IMR-90 (cell line): ENCODE measurements around the gene CACNA1D. TPM values are rescaled to one million over a fixed set of nuclear protein-coding genes. Genes with fewer than 3 reads are reported as not detected.
"Not testable (repeated sequence)": the region's sequence is repeated elsewhere in the genome, so short reads cannot be mapped to it uniquely, and the experiment has no call there.

Experiments used
- ATAC-seq: fragments of 200-7000 bp; cut with Tn5 transposase; 2 replicates; pipeline ENCODE4 v1.9.1; 2020; ENCODE audit warnings: low read depth, mild to moderate bottlenecking, moderate library complexity
- BruUV-seq: library from RNA; stranded (reverse); fragments of 400-500 nt; replicated peaks from 2 replicates; lab custom pipeline; 2021; lab: Mats Ljungman, UMichigan
- CTCF ChIA-PET: fragments of 300-600 bp; formaldehyde crosslinking; extraction: SDS; loops from one replicate; lab custom pipeline; 2021; ENCODE audit warnings: antibody characterized with exemption; lab: Yijun Ruan, JAX
- POLR2A ChIA-PET: fragments of 300-600 bp; sonication (Branson Sonifier 250); formaldehyde crosslinking; loops from one replicate; lab custom pipeline; 2022; ENCODE audit warnings: antibody characterized with exemption; ENCODE audit not compliant: unreplicated experiment; lab: Charles Lee
- DNase-seq: peaks from one replicate; pipeline ENCODE4 v3.0.0; 2013
- H2AFZ ChIP-seq: replicated peaks from 2 replicates; pipeline ENCODE3; 2013; ENCODE audit warnings: low read length, mild to moderate bottlenecking; ENCODE audit not compliant: poor library complexity
- H2AK5ac ChIP-seq: 2 replicates; pipeline ENCODE4 v1.6.1; 2013; ENCODE audit warnings: low read depth, low read length, inconsistent platforms
- H2AK9ac ChIP-seq: replicated peaks from 2 replicates; pipeline ENCODE3; 2013; ENCODE audit warnings: mild to moderate bottlenecking, low read depth, low read length, moderate library complexity; ENCODE audit not compliant: poor library complexity
- H2BK120ac ChIP-seq: 2 replicates; pipeline ENCODE4 v1.6.1; 2013; ENCODE audit warnings: low read depth, low read length, inconsistent platforms
- H2BK15ac ChIP-seq: 3 replicates; pipeline ENCODE4 v1.6.1; 2013; ENCODE audit warnings: low read depth, low read length, inconsistent platforms
- H2BK20ac ChIP-seq: 2 replicates; pipeline ENCODE4 v1.6.1; 2013; ENCODE audit warnings: low read depth, mild to moderate bottlenecking, inconsistent platforms, low read length, moderate library complexity
- H2BK5ac ChIP-seq: 2 replicates; pipeline ENCODE4 v1.6.1; 2013; ENCODE audit warnings: mild to moderate bottlenecking, low read depth, low read length, inconsistent platforms; ENCODE audit not compliant: poor library complexity, severe bottlenecking
- H3K14ac ChIP-seq: replicated peaks from 2 replicates; pipeline ENCODE4 v1.6.1; 2013; ENCODE audit warnings: low read depth, low read length, inconsistent platforms
- H3K18ac ChIP-seq: 2 replicates; pipeline ENCODE4 v1.6.1; 2013; ENCODE audit warnings: low read depth, low read length, control low read depth
- H3K23ac ChIP-seq: 2 replicates; pipeline ENCODE4 v1.6.1; 2013; ENCODE audit warnings: low read depth, low read length, inconsistent platforms
- H3K27ac ChIP-seq: 2 replicates; pipeline ENCODE4 v1.5.1; 2013; ENCODE audit warnings: mild to moderate bottlenecking, control low read depth, low read length; ENCODE audit not compliant: insufficient read depth
- H3K27me3 ChIP-seq: 2 replicates; pipeline ENCODE4 v1.6.1; 2013; ENCODE audit warnings: low read length; ENCODE audit not compliant: control insufficient read depth, insufficient read depth
- H3K36me3 ChIP-seq: 2 replicates; pipeline ENCODE4 v1.6.1; 2013; ENCODE audit warnings: low read length, mixed read lengths; ENCODE audit not compliant: control insufficient read depth, insufficient read depth
- H3K4ac ChIP-seq: 2 replicates; pipeline ENCODE4 v1.6.1; 2013; ENCODE audit warnings: low read depth, low read length, inconsistent platforms
- H3K4me1 ChIP-seq: 2 replicates; pipeline ENCODE4 v1.6.1; 2013; ENCODE audit warnings: low read length, mixed read lengths; ENCODE audit not compliant: control insufficient read depth, insufficient read depth
- H3K4me2 ChIP-seq: 2 replicates; pipeline ENCODE4 v1.6.1; 2013; ENCODE audit warnings: low read depth, mild to moderate bottlenecking, control low read depth, low read length, moderate library complexity
- H3K4me3 ChIP-seq: 2 replicates; pipeline ENCODE4 v1.5.1; 2013; ENCODE audit warnings: low read depth, mild to moderate bottlenecking, control low read depth, low read length, moderate library complexity; ENCODE audit not compliant: insufficient read depth
- H3K56ac ChIP-seq: 2 replicates; pipeline ENCODE4 v1.6.1; 2013; ENCODE audit warnings: low read length, inconsistent platforms; ENCODE audit not compliant: insufficient read depth; ENCODE audit errors: extremely low read depth
- H3K79me1 ChIP-seq, 2 experiments: 2 replicates each; pipeline ENCODE4 v1.6.1; 2013; ENCODE audit warnings: low read length in 2 of 2, inconsistent platforms in 1 of 2, low read depth in 1 of 2
- H3K9ac ChIP-seq: 2 replicates; pipeline ENCODE4 v1.6.1; 2013; ENCODE audit warnings: low read depth, low read length, control low read depth
- H3K9me1 ChIP-seq: 2 replicates; pipeline ENCODE4 v1.6.1; 2013; ENCODE audit warnings: low read length, inconsistent platforms; ENCODE audit not compliant: insufficient read depth
- H3K9me3 ChIP-seq: 2 replicates; pipeline ENCODE4 v1.6.1; 2013; ENCODE audit warnings: low read length; ENCODE audit not compliant: control insufficient read depth, insufficient read depth
- H4K20me1 ChIP-seq: 2 replicates; pipeline ENCODE4 v1.6.1; 2013; ENCODE audit warnings: low read length, inconsistent platforms; ENCODE audit not compliant: insufficient read depth
- H4K5ac ChIP-seq: 2 replicates; pipeline ENCODE4 v1.6.1; 2013; ENCODE audit warnings: mild to moderate bottlenecking, low read depth, low read length, control low read depth
- H4K8ac ChIP-seq, 2 experiments: 2 replicates each; pipeline ENCODE4 v1.6.1; 2013; ENCODE audit warnings: low read depth in 2 of 2, low read length in 2 of 2, control low read depth in 1 of 2, inconsistent platforms in 1 of 2
- H4K91ac ChIP-seq: 2 replicates; pipeline ENCODE4 v1.6.1; 2013; ENCODE audit warnings: low read depth, low read length, inconsistent platforms; ENCODE audit not compliant: insufficient read depth
- WGBS, 2 experiments: methylation state at CpG; one replicate each; pipeline versions ENCODE4 v1.1.5 to v1.1.7; 2013; ENCODE audit warnings: missing lambda C conversion rate in 2 of 2; ENCODE audit not compliant: insufficient read length in 1 of 2; ENCODE audit errors: extremely low coverage in 2 of 2; 5-methylcytosine and 5-hydroxymethylcytosine counted together
- dilution Hi-C: fragments of 300-500 bp; cut with HindIII; formaldehyde crosslinking; loops from one replicate; pipeline ENCODE4 v1.14.3; 2018; ENCODE audit warnings: low sequenced_read_pairs; ENCODE audit not compliant: unreplicated experiment
- in situ Hi-C: fragments of 300-500 bp; cut with MboI; formaldehyde crosslinking; loops from 3 replicates; pipeline ENCODE4 v1.14.3; 2019; ENCODE audit warnings: low sequenced_read_pairs, inconsistent platforms, mixed read lengths
- intact Hi-C: fragments of 100-400 bp; cut with micrococcal nuclease; formaldehyde crosslinking; loops from 2 replicates; pipeline ENCODE4 v1.10.0; 2022
- polyA plus RNA-seq, 3 experiments: library from polyadenylated mRNA; depleted of rRNA; stranded (reverse); fragments of >200 nt; gene quantifications; 2 replicates each; pipeline ENCODE4 v1.2.3, GENCODE V29; 2012; ENCODE audit warnings: low replicate concordance in 1 of 3
- total RNA-seq: library from RNA; depleted of rRNA; stranded (reverse); fragments of >200 nt; gene quantifications from 2 replicates; pipeline ENCODE4 v1.2.3, GENCODE V29; 2012

The CACNA1D gene
- total and polyA plus RNA-seq, 2 of the 4 experiments (the other 2 are of a cell fraction), result 0.07 TPM; not detected in 1

DNA sequence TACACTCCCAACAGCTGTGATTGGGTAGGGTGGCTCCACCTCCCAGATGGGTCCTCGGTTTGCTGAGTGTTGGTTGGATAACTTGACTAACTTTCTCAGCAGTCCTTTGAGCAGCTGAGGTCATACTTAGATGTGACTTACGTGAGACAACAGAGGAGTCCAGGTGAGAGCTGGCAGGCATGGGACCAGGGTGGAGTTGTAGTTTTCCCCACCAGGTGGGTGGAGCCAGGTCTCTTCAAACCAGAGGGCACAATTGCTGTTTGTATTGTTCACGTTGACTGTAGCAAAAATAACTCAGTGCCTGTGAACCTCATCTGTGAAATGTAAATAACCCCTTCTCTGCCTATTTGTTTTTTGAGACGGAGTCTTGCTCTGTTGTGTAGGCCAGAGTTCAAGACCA is 144.4 kb downstream of the CACNA1D start:
- intact Hi-C loops, H3K18ac ChIP-seq, H2BK15ac ChIP-seq, CTCF ChIA-PET, H2AFZ ChIP-seq, ATAC-seq, H2BK120ac ChIP-seq, H4K20me1 ChIP-seq, H2BK5ac ChIP-seq, H3K9me1 ChIP-seq, H3K9ac ChIP-seq, H4K91ac ChIP-seq, DNase-seq, H3K27ac ChIP-seq, H3K14ac ChIP-seq, H3K36me3 ChIP-seq, POLR2A ChIA-PET, H3K23ac ChIP-seq, H3K4me2 ChIP-seq, H3K4me3 ChIP-seq, H2AK9ac ChIP-seq, H3K56ac ChIP-seq, H4K5ac ChIP-seq, dilution Hi-C loops, H3K4me1 ChIP-seq, H4K8ac ChIP-seq, BruUV-seq, H2BK20ac ChIP-seq, H2AK5ac ChIP-seq, H3K27me3 ChIP-seq, in situ Hi-C loops, H3K79me1 ChIP-seq, H3K9me3 ChIP-seq, H3K4ac ChIP-seq: not testable (repeated sequence)
- no CpG with 5 or more reads among the region's 4 CpGs for WGBS, 2 experiments
